Natural killer cell (primary cell): ENCODE results near the gene ENTPD8. TPM values are rescaled to one million over a fixed set of nuclear protein-coding genes. Genes with fewer than 3 reads are reported as not detected.

Experiments used
- ATAC-seq, 3 donors: fragments of 150-1000 bp in 2 of 3; fragments of 200-7000 bp in 1 of 3; cut with Tn5 transposase; 1 replicate in 1 of 3; 2 replicates in 2 of 3; pipeline ENCODE4 v1.10.0; 2021; ENCODE audit warnings: mild to moderate bottlenecking in 2 of 3, moderate library complexity in 2 of 3
- DNase-seq, 2 donors: peaks; one replicate each; pipeline versions ENCODE4 v3.0.0 to v3.0.0-alpha.2; 2013 to 2021; ENCODE audit warnings: mixed read lengths in 1 of 2
- H3K27ac ChIP-seq: one replicate; pipeline ENCODE4 v1.5.1; 2013; ENCODE audit warnings: mild to moderate bottlenecking, low read length
- H3K27me3 ChIP-seq: one replicate; pipeline ENCODE4 v1.6.1; 2013; ENCODE audit warnings: low read length; ENCODE audit not compliant: control insufficient read depth, insufficient read depth
- H3K36me3 ChIP-seq: one replicate; pipeline ENCODE4 v1.6.1; 2013; ENCODE audit warnings: low read length; ENCODE audit not compliant: control insufficient read depth, insufficient read depth
- H3K4me1 ChIP-seq: one replicate; pipeline ENCODE4 v1.6.1; 2013; ENCODE audit warnings: low read length; ENCODE audit not compliant: control insufficient read depth, insufficient read depth
- H3K4me3 ChIP-seq: one replicate; pipeline ENCODE4 v1.5.1; 2013; ENCODE audit warnings: low read length
- H3K9me3 ChIP-seq: one replicate; pipeline ENCODE4 v1.6.1; 2013; ENCODE audit warnings: low read length; ENCODE audit not compliant: control insufficient read depth, insufficient read depth
- H3K27ac Mint-ChIP-seq, 2 donors: one replicate each; pipeline ENCODE4 v1.8.0; 2022; ENCODE audit warnings: mild to moderate bottlenecking in 2 of 2, mixed read lengths in 2 of 2, moderate library complexity in 1 of 2
- H3K27me3 Mint-ChIP-seq, 2 donors: one replicate each; pipeline ENCODE4 v1.8.0; 2022; ENCODE audit warnings: low read depth in 2 of 2, mixed read lengths in 2 of 2
- H3K36me3 Mint-ChIP-seq: one replicate; pipeline ENCODE4 v1.8.0; 2022; ENCODE audit warnings: mixed read lengths
- H3K4me1 Mint-ChIP-seq, 2 donors: one replicate each; pipeline ENCODE4 v1.8.0; 2022; ENCODE audit warnings: mixed read lengths in 2 of 2
- H3K4me3 Mint-ChIP-seq: one replicate; pipeline ENCODE4 v1.8.0; 2022; ENCODE audit warnings: mild to moderate bottlenecking, moderate library complexity, mixed read lengths
- H3K9me3 Mint-ChIP-seq, 2 donors: one replicate each; pipeline ENCODE4 v1.8.0; 2022; ENCODE audit warnings: mixed read lengths in 2 of 2
- WGBS: methylation state at CpG from one replicate; pipeline ENCODE4 v1.1.7; 2013; ENCODE audit warnings: missing lambda C conversion rate; ENCODE audit not compliant: insufficient coverage; 5-methylcytosine and 5-hydroxymethylcytosine counted together
- intact Hi-C: fragments of 100-400 bp; cut with micrococcal nuclease; formaldehyde crosslinking; loops from one replicate; pipeline ENCODE4 v1.14.2; 2022
- total RNA-seq, 4 donors: library from RNA; stranded (reverse); fragments of 120-200 nt in 1 of 4; gene quantifications; one replicate each; pipeline versions ENCODE4 v1.2.3 to v1.2.4, GENCODE V29; 2013 to 2022
- TF ChIP-seq, protein P1 (sequence below): fragments of 200-600 bp; IDR thresholded peaks from one replicate; pipeline ENCODE4 v1.8.0; 2022; ENCODE audit warnings: antibody characterized with exemption

Gene ENTPD8
- total RNA-seq, 3 donors from 2014 or later (not counting 1 experiment from before 2014, with no cell fraction given) = not detected

DNA sequence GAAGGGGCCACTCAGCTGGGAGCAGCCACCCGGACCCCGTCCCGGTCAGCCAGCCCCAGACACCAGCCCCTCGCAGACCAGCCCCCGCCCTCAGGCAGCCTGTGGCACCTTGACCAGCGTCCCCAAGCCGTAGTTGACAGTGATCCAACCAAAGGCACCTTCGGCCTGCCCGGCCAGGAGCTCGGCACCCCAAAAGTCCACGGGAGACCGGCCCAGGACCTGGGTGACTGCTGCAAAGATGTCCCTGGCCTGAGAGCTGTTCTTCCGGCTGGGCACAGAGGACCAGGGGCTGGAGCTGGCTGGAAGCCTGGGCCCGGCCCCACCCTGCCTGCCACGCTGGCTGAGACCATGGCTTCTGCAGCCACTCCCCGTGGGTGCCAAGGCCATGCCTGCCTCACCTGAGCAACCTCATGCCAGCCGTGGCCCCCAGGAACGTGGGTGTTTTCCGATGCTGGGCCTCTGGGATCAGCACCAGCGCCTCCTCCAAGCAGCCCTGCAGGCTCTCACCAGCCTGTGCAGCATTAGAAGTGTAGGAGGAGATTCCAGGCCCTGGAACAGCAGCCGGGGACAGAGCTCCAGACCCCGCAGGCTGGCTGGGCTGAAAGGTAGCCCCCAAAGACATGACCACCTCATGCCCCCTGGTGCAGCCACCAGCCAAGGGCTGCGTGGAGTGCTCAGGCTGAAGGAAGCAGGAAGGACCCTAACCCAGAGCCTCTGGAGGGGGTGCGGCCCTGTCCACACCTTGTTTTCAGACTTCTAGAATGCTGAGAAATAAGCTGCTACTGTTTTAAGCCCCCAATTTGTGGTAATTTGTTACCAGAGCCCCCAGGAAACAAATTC is 4.2 kb downstream of the ENTPD8 start:
- ATAC-seq (no peak), DNase-seq (no peak)
- Histone ChIP-seq H3K4me3 (no peak overlapping the region), H3K4me1 (peaks cover 29% of the 10 kb centered on the region), H3K36me3 (no peaks in the 10 kb centered on the region), H3K9me3 (no peaks in the 10 kb centered on the region), H3K27me3 (peaks cover 2% of the 10 kb centered on the region), H3K27ac (no peak overlapping the region)
- intact Hi-C loops = no loop called here
- 91% methylated on average over 24 of the region's 24 CpGs for WGBS
- TF ChIP-seq, protein P1, sequence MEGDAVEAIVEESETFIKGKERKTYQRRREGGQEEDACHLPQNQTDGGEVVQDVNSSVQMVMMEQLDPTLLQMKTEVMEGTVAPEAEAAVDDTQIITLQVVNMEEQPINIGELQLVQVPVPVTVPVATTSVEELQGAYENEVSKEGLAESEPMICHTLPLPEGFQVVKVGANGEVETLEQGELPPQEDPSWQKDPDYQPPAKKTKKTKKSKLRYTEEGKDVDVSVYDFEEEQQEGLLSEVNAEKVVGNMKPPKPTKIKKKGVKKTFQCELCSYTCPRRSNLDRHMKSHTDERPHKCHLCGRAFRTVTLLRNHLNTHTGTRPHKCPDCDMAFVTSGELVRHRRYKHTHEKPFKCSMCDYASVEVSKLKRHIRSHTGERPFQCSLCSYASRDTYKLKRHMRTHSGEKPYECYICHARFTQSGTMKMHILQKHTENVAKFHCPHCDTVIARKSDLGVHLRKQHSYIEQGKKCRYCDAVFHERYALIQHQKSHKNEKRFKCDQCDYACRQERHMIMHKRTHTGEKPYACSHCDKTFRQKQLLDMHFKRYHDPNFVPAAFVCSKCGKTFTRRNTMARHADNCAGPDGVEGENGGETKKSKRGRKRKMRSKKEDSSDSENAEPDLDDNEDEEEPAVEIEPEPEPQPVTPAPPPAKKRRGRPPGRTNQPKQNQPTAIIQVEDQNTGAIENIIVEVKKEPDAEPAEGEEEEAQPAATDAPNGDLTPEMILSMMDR = no peak
- no peaks in the 10 kb centered on the region for H3K36me3 Mint-ChIP-seq
- H3K27ac Mint-ChIP-seq = no peak overlapping the region
- peaks cover 4% of the 10 kb centered on the region in 2 donors for H3K4me1 Mint-ChIP-seq
- peaks cover 2 to 4% of the 10 kb centered on the region in 2 donors for H3K27me3 Mint-ChIP-seq
- H3K9me3 Mint-ChIP-seq = no peaks in the 10 kb centered on the region
- H3K4me3 Mint-ChIP-seq = no peak overlapping the region

DNA sequence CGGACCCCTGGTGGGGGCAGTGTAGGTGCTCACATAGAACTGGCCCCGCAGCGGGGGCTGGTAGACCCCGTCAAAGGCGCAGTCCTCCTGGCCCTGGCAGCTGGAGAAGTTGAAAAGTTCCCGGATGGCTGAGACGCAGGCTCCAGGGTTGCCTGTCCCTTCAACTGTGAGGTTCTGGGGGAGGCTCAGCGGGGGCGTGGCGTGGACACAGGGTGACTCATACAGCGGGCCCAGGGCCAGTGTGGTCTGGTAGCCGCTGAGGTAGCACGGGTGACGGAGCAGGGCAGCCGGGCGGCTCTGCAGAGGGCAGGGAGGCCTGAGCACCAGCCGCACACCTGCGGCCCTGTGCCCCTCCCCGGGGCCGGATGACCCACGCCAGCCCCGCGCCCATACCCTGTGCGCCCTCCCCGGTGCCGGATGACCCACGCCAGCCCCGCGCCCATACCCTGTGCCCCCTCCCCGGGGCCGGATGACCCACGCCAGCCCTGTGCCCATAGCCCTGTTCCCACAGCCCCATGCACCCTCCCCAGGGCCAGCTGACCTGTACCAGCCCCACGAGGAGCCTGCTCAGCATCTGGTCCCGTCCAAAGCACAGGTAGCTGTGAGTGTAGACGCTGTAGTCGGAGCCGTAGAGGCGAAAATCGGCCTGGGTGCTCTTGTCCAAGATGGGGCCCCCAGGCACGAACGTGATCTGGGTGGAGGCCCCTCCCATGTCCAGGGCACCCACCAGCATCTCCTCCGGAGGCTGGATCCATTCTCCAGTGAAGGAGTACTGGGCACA is 5.0 kb downstream of the ENTPD8 start:
- DNase-seq = no peak
- peak in 1 of 3 donors; percentile 9 for ATAC-seq
- Mint-ChIP-seq H3K36me3 (no peaks in the 10 kb centered on the region), H3K9me3 (no peaks in the 10 kb centered on the region), H3K27ac (no peak overlapping the region), H3K27me3 (no peaks in the 10 kb centered on the region), H3K4me1 (no peaks in the 10 kb centered on the region), H3K4me3 (no peak overlapping the region)
- Histone ChIP-seq H3K4me1 (peaks cover 26% of the 10 kb centered on the region), H3K27me3 (no peaks in the 10 kb centered on the region), H3K9me3 (no peaks in the 10 kb centered on the region), H3K27ac (no peak overlapping the region), H3K36me3 (no peaks in the 10 kb centered on the region), H3K4me3 (no peak overlapping the region)
- TF ChIP-seq, protein P1 = no peak
- intact Hi-C loops = no loop called here
- 78% methylated on average over 42 of the region's 42 CpGs for WGBS

DNA sequence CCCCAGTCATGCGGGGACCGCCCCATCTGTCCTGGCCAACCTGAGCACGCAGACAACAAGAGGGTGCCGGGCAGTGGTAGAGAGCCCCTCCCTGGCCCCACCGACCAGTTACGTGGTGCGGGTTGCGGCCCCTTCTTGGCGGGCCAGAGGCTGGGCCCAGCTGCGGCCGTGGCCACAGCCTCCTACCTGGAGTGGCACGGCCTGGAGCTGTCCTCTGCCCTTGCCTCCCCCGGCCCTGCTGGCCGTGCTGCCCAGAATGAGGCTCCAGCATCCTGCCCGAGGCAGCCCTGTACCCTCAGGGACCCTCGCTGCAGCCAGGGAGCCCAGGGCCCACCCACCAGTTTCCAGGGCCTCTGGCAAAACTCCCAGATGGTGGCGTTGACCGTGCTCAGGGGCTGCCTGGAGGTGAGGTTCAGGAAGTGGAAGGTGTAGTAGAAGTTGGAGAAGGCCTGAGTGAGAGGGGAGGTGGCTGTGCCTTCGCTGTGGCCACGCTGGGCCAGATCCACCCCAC is 5.7 kb downstream of the ENTPD8 start:
- no peak for ATAC-seq
- TF ChIP-seq, protein P1 = no peak
- Mint-ChIP-seq H3K4me1 (no peaks in the 10 kb centered on the region), H3K27me3 (no peaks in the 10 kb centered on the region), H3K4me3 (no peak overlapping the region), H3K27ac (no peak overlapping the region), H3K9me3 (no peaks in the 10 kb centered on the region), H3K36me3 (no peaks in the 10 kb centered on the region)
- intact Hi-C loops = no loop called here
- Histone ChIP-seq H3K27me3 (no peaks in the 10 kb centered on the region), H3K27ac (no peak overlapping the region), H3K4me1 (peaks cover 24% of the 10 kb centered on the region), H3K36me3 (no peaks in the 10 kb centered on the region), H3K9me3 (no peaks in the 10 kb centered on the region), H3K4me3 (no peak overlapping the region)
- DNase-seq = no peak
- WGBS = 79% methylated on average over 20 of the region's 20 CpGs
